GM19328 (cell line): Measurements from ENCODE around the gene CETP.
"Not testable (repeated sequence)": the region's sequence is repeated elsewhere in the genome, so short reads cannot be mapped to it uniquely, and the experiment has no call there.

Experiments used
- ATAC-seq: cut with Tn5 transposase; IDR thresholded peaks from one replicate; pipeline ENCODE4 v1.9.1; 2021; ENCODE audit warnings: mild to moderate bottlenecking, moderate library complexity; ENCODE audit not compliant: unreplicated experiment

CETP gene

GRCh38 chr16:56997264-56997663 lies 35.5 kb downstream of the CETP start:
- no peak for ATAC-seq

GRCh38 chr16:56997931-56998330 lies 36.2 kb downstream of the CETP start:
- no peak for ATAC-seq

DNA sequence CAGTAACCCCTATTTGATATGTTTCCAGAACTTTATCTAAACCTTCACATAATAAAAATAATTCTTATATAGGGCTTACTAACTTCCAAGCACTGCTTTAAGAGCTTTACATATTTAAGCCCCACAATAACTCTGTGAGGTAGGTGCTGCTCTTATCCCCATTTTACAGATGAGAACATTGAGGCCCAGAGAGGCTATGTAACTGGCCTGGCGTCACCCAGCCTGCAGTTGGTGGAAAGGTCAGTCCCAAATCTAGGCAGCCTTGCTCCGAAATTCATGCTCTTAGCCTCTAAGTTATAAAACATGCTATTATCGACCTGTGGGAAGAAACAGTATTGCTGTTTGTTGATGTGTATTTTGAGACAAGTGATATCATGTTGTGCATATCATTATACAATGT lies 36.6 kb downstream of the CETP start:
- no peak for ATAC-seq

- no peak for ATAC-seq
Observed at GRCh38 chr16:56998861-56999260, 37.1 kb downstream of the CETP start.

DNA sequence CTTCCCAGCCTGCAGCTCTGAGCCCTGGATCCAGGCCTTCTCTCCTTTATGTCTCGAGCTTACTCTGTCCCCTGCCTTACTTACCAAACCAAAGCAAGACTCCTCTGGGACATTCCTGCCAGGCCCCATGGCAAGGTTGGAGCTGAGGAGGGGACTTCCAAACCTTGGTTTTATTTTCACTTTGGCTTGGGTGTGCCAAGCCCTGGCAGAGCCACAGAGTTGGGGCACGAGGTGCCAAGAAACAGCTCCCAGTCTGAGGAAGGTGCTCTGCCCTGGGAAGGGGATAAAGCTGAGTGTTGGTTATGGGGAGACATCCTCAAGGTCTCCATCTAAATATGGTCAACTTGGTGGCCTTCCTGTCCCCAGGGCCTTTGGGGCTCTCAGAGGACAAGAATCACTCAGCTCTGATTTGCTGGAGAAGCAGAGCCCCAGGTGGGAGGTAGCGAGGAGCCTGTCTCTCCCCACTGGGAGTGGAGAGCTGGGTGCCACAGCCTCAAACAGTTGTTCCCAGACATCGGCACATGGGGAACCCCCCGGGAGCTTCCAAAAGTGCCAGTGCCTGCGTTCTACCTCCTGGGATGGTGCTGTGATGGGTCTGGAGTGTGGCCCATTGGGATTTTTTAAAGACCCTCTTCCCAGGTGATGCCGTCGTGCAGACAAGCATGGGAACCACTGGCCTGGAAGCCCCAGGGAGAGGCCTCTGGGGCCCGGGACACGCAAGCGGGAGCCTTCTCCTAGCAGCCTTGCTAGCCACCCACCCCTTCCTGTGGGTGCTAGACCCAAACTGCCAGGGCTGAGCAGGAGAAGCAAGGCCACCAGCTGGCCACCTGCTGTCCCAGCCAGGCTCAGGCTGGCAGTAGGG lies 37.9 kb downstream of the CETP start:
- no peak for ATAC-seq

GRCh38 chr16:57000271-57001025 lies 38.7 kb downstream of the CETP start:
- ATAC-seq: no peak

DNA sequence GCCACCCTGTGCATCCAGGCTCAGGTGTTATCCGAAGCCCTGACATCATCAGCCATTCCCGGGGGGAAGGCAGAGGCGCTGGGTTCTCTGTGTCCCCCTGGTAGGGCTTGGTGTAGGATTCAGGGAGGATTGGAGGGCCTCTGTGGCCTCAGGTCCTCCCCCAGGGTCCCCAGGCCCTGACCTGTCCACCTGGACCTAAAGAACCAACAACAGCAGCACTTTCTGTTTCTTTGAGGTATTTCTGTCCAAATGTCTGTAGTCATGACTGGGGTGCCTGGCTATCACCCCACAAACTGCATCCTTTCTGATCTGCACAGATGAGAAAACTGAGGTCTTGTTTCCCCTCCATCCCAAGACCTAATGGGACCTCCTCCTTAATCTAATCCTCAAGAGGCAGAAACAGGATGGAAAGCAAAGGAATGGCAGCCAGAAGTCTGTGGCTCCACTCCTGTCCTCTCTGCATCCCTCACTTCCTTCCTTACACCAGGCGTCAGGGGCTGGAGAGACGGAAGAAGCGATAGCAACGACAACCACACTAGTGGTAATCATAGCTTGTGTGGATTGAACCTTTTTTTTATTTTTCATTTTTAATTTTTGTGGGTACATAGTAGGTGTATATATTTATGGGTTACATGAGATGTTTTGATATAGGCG lies 39.4 kb downstream of the CETP start:
- ATAC-seq: no peak

DNA sequence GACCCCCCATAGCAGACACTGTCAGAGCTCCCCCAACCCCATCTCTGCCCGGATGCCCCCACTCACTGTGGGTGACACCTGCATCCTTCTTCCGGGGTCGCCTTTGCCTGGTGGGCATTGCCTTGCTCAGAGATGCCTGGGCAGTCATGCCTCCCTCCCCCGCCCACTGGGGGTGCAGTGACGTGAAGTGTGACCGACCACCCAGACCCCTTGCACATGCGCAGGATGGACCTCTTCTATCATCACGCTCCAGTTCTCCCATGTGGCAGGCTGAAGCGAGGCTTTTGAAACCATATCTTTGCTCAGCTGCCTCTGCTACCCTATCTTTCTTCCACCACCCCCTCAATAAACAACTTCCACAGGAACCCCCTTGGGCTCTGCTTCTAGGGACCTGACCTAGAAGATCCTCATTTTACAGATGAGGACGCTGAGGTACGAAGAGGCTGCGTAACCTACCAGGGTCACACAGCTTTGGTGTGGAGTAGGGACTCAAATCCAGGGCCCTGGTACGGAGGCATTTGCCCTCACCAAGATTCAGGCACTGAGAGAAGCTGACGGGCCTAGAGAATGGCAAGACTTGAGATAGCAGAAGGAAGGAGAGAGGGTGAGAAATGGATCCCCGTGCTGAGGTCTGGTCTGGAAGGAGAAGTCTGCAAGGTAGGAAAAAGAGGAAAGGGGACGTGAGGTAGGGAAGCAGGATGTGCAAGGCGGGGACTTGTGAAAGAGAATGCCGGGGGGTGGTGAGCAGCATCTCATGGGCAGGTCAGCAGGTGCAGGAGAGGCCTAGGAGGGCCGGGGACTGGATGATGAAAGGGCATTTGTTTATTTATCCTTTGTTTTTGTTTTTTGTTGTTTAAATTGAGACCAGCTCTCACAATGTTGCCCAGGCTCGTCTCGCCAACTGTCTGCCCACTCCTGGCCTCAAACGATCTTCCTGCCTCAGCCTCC lies 42.0 kb downstream of the CETP start:
- ATAC-seq: no peak

DNA sequence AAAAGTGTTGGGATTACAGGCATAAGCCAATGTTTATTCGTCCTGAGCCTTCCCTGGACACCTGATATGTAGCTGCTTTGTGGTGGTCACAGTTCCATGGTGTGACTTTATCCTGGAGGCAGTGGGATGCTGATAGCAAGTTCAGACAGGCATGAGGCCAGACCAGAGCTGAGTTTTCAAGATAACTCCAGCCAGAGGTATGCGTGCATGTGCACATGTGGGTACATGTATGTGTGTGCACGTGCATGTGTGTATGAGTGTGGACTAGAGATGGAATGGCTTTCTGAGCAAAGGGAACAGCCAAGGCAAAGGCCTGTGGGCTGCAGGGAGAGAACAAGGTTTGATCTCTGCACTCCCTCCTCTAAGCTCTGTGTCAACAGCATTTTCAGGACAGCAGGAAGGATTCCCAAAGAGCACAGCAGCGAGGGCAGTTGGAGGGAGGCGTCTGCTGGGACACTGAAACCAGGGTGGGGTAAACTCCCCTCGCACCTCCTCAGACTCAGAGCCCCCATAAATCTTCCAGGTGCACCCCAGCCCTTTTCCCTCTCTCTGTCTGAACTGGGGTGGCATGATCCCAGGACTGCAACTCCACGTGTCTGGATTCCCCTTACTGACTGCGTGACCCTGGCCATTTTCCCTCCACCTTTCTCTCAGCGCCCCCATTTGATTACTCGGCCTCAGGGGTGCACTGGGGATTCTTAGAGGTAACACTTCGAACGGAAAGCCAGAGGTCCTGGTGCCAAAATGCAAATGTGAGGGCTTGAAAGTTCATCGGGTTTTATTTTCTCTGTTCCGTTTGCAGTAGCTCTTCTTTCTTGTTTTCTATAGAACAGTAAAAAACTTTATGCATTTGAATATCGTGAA lies 42.9 kb downstream of the CETP start:
- no peak for ATAC-seq

DNA sequence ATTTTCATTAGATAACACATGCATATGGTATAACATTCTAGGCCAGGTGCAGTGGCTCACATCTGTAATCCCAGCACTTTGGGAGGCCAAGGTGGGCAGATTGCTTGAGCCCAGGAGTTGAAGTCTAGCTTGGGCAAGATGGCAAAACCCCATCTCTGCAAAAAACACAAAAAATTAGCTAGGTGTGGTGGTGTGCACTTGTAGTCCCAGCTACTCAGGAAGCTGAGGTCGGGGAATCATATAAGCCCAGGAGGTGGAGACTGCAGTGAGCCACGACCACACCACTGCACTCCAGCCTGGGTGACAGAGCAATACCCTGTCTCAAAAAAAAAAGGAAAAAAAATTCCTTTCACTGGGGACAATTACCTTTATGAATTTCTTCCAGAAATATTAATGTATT lies 43.8 kb downstream of the CETP start:
- ATAC-seq: not testable (repeated sequence)

GRCh38 chr16:57007050-57007449 lies 45.3 kb downstream of the CETP start:
- no peak for ATAC-seq

DNA sequence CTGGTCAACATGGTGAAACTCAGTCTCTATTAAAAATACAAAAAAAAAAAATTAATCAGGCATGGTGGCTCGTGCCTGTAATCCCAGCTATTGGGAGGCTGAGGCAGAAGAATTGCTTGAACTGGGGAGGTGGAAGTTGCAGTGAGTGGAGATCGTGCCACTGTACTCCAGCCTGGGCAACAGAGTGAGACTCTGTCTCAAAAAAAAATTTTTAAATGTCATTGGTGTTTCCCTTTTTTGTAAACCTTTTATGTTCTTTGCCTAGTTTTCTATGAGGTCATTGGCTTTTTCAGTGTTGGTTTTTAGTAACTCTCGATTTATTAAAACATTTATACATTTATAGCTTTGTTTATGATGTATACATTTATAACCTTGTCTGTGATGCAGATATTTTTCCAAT lies 45.8 kb downstream of the CETP start:
- ATAC-seq: no peak

GRCh38 chr16:57008440-57008839 lies 46.7 kb downstream of the CETP start:
- no peak for ATAC-seq

GRCh38 chr16:57009643-57010170 lies 48.0 kb downstream of the CETP start:
- ATAC-seq: no peak

DNA sequence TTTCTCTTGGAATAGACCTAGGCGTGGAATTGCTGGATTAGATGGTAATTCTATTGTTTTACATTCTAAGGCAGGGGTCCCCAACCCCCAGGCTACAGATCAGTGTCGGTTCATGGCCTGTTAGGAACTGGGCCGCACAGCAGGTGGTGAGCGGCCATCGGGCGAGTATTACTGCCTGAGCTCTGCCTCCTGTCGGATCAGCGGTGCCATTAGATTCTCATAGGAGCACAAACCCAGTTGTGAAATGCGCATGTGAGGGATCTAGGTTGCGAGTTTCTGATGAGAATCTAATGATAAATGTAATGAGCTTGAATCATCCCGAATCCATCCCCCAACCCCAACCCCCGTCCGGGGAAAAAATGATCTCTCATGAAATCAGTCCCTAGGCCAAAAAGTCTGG lies 50.6 kb downstream of the CETP start:
- no peak for ATAC-seq

DNA sequence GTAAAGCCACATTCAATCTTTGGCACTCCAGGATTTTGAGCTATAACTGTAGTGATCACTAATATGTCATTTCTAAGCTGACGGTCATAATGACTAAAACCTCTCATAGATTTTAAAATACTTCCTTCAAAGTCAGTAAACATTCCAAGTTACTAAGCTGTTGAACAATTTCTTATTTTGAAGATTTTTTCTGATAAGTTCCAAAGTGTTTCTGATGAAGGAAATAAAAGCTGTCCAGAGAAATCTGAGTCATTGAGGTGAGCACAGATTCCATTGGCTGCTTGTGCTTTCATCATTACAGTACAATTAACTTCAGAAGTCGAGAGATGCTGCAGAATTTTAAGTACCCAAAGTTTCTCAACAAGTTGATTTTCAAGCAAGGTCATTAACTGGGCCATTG lies 51.5 kb downstream of the CETP start:
- no peak for ATAC-seq

DNA sequence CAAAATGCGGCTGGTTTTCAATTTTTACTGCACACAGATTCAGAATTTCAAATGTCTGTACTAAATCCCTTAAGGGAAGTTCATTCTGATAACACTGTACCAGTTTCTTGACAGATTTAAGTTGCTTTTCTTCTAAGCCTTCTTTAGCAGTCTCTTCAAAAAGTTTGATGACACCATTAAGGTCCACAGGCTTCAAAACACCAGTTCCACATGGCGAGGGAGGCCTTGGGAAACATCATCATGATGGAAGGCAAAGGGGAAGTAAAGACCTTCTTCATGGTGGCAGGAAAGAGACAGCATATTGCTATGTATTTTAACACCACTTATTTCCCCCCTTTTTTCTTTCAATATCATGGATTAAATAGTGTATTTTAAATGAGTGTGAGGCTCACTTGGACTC lies 52.2 kb downstream of the CETP start:
- ATAC-seq: no peak

DNA sequence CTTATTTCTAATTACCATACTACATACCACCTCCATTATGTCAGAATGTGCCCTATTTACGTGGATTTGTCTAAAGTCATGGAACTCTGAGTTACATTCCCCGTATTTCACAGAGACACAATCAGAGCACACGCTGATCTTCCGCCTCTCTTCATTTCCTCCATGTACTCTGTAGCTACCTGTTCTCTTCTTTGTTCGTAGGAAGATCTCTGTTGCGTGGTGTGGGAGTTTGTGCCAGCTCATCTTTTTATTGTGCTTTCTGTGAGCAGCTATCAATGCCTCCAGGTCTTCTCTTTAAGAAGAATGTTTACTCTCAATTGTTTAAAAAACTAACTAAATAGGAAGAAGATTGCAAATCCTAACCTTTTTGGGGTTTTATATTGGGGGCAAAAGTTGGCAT lies 54.6 kb downstream of the CETP start:
- no peak for ATAC-seq

- ATAC-seq: no peak
Observed at GRCh38 chr16:57016831-57017230, 55.1 kb downstream of the CETP start.
